DMS153 treated with DMSO at 0.1 percent for 48 hours (cell line): ENCODE results near the gene MYOZ3.

Experiments
- DNase-seq: peaks from one replicate; lab custom pipeline; 2025; ENCODE audit not compliant: unreplicated experiment; lab: John Stamatoyannopoulos, UW

Gene MYOZ3, protein sequence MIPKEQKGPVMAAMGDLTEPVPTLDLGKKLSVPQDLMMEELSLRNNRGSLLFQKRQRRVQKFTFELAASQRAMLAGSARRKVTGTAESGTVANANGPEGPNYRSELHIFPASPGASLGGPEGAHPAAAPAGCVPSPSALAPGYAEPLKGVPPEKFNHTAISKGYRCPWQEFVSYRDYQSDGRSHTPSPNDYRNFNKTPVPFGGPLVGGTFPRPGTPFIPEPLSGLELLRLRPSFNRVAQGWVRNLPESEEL

DNA sequence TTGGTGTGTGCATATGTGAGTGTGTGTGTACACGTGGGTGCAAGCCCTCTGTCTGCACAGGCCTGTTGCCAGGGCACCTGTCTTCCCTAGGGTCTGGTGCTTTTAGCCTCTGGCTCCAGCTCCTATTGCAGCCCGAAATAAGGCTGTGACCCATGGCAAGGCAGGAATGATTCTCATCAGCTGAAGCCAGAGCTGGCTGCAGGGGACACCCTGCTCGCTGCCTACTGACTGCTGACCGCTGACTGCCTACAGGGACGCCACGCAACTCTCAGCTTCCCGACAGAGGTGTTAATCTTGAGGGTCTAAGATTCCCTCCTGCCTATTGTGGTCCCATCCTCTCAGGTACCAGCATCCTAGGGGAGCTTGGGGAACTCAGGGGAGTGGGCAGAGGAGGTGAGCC lies at the start of gene MYOZ3:
TSS of gene MYOZ3 (plus strand) at position 166 of the 400 bp plus-strand sequence. CDS start 1,691 bp downstream, outside the sequence.
- DNase-seq = no peak

DNA sequence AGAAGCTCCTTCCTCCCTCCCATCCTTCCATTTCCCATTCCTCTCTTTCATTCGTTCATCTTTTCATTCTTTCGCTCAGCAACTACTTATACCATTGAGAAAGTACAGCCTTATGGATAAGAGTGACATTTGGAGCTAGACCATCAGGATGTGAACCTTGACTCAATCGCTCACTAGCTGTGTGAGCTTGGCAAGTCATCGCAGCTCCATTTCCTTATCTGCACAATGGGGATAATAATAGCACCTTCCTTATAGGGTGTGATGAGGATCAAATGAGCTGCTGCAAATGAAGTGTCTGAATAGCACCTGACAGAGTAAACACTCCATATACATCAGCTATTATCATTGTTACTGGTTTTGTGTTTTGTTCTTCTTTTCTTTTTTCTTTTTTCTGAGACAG lies 48.6 kb upstream of the MYOZ3 start:
- no peak for DNase-seq

DNA sequence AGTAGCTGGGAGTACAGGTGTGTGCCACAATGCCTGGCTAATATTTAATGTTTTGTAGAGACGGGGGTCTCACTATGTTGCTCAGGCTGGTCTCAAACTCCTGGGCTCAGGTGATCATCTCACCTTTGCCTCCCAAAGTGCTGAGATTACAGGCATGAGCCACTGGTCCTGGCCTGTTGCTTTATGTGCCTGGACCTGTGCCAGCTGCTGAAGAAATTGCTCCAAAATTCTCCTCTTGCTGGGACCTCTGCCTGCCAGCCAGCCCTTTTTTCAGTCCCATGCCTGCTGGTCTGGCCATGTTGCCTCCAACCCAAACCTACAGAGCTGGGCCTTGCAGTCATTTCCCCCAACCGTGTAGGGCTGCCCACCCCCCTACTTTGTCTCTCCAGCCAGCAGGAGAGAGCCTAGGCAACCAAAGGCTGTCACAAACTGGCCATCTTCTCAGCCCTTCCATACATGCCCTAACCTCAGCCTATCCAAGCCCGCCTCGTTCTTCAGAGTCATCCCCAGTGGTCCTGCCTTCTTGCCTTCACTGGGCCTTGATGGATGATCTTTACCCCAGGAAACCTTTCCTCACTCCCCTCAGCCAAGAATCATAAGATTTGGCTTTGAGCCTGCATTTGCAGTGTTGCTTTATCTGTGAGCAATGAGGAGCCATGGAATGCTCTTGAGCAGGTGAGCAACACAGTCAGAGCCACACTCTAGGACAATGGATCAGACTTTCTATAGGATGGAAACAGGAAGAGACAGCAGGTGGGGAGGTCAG lies 48.0 kb upstream of the MYOZ3 start:
- DNase-seq = no peak

DNA sequence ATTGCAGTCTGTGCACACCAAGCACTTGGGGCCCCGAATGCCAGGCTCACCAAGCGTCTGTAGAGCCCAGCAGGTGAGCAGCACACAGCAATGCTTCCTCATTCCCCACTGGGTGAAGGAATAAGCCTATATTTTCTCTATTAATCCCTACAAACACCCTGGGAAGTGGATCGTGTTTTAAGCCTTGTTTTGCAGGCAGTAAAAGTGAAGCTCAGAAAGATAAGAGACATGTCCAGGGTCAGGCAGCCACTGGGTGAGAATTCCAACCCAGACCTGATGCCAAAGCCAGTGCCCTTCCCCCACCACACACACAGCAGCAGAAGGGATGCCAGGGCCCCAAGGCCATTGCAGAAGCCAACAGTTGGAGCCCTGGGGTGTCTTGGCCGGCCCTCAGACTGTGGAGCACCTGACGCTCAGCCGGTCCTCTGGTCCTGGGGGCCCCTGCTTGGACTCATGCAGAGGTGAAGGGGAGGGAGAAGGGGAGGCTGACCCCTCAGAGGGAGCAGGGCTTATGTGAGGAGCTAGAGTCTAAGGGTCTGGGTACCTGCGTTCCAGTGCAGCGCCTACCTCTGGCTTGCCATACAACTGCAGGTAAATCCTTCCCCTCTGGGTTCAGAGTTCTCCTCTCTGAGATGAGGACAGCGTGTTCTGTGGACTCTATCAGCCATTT lies 46.9 kb upstream of the MYOZ3 start:
- DNase-seq = no peak

DNA sequence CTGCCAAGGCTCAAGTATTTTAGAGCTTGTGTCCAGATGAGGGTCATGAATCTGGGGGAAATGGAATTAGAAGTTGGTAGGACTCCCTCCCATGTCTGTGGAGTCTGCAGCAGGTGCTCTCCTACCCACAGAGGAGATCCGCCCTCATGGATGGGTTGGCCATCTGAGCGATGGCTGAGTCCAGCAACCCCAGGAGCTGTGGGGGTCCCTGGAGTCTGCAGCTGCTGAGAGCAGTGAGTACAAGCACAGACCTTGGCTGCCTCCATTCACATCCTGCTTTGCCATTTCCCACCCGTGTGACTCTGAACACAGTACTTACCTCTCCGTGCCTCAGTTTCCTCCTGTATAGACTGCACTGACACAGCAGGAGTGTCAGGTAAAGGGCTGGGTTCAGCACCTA lies 46.4 kb upstream of the MYOZ3 start:
- no peak for DNase-seq

DNA sequence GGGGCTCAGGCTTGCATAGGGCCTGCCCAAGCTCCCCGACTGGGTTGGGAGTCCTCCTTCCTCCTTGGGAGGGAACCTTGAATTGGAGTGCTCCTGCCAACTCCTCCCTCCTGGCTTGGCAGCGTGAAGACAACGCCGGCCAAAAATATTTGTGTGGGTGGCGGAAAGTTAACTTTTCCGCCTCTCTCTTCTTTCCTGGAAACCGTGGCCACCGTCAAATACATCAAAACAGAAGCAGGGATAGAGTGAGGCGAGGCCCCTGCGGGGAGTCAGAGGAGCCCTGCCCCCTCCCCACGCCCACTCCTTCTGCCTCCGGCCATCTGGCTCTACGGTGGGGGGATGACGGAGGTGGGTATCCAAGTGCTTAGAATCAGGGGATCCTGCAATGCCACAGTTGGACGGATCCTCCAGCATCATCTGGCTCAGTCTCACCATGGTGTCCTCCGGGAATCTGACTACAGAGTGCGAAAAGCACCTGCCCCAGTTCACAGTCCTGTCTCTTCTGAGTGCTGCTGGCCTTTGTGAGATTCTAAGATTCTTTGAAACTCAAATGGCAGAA lies 45.8 kb upstream of the MYOZ3 start:
- no peak for DNase-seq

DNA sequence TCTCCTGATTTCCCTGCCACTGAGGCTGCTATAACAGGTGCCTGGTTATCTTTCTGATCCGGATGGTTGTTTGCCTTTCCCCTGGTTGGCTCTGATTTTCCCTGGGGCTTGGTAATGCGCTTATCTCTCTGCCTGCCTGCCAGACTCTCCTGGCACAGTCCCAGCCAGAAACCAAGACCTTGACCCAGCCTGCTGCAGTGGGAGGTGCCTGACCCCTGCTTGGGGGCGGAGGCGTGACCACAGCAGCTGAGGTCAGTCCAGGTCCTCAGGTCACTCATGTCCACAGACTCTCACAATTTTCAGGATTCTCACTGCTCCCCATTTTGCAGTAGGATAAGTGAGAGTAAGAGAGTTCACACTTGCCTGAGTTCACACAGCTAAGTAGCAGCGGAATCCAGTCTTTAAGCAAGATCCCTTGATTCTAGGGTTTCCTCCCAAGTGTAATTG lies 45.0 kb upstream of the MYOZ3 start:
- DNase-seq = no peak

DNA sequence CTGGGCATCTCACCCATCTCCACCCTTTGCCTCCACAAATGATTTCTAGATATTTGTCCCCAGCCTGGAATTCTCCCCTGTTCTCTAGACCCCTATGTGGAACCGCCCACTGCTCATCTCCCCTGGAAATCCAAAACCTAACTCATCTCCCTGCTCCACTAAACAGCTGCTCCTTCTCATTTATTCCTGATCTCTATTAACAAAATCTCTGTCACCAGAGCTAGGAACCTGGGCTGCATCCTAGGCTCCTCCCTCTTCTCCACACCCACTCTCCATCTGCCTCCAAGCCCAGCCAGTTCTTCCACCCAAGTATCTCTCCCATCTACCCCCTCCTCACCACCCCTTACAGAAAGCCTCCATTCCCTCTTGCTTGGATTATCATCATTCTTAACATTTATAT lies 44.5 kb upstream of the MYOZ3 start:
- DNase-seq = no peak

DNA sequence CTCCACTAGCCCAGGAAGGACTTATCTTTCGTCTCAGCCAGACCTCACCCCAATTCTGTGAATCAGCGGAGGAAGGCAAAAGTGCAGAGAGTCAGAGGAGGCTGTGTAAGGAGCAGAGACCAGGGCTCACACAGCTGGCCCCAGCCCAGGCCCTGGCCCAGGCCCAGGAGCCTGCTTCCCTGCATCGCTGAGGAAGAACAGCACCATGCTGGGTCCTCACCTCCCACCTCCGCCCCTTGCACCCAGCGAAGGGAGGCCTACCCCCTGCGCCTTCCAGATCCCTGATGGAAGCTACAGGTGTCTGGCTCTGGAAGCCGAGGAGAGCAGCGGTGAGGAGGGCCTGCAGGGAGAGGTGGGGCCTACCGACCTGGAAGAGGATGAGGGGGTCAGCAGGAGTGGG lies 42.9 kb upstream of the MYOZ3 start:
- DNase-seq = no peak

DNA sequence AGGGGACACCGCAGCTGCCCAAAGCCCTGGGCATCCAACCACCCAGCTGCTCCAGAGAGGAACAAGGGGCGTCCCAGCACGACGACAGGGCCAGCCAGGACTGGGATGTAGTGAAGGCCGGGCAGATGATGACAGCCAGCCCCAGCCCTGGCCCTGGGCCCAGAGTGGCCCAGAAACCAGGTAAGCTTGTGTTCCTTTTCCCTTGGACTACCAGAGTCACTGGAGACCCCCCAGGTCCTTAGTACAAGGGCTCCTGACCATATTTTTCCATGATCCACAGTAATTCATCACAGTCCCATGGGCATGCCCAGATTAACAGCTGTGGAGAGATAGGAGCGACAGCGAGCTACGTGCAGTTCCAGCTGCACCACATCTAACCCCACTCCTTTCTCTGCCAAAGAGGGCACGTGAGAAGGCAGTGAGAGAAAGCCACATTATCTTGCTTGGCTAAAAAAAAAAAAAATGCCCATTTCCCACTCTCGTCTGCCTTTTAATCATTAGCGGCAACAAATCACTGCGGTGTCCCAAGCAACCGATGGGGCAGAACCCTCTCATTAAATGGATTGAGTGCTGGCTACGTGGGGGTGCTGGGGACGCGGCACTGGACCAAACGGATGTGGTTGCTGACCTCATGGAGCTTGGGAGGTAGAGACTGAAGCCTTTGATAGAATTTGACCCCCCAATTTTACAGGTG lies 42.3 kb upstream of the MYOZ3 start:
- DNase-seq = no peak

DNA sequence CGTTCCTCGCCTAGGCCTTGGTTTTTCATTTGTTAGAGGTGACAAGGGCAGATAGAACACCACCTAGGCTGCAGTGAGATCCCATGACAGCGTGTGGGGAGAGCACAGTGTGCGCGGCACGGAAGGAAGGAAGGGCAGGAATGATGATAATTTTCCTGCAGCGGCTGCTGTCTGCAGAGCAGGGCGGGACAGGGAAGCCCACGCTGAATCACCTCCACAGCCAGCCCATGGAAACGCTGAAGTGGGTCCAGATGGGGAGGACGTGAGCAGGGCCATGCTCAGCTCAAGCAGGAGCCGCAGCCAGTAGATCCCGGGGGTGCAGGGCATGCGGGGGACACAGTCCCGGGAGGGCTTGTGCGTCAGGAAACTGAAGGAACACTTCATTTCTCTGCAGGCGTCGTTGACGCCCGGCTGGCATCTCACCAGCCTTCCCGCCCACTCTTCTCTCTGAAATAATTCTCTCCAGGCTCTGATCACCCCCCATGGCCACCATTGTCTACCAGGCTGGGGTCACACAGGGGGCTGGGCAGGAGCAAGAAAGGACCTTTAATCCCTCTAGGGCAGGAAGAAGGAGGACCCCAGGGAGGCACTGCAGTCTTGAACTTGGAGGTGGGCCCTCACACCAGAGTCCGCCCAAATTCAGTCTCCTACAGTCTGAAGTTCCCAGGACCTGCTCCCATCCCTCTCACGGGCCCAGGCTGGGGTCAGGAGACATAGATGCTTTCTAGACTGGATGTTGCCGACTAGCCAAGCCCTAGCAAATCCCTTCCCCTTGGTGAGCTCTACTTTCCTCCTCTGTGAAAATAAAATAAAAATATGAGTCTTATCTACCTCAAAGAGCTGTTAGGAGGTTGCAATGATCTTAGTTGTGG lies 41.5 kb upstream of the MYOZ3 start:
- no peak for DNase-seq

DNA sequence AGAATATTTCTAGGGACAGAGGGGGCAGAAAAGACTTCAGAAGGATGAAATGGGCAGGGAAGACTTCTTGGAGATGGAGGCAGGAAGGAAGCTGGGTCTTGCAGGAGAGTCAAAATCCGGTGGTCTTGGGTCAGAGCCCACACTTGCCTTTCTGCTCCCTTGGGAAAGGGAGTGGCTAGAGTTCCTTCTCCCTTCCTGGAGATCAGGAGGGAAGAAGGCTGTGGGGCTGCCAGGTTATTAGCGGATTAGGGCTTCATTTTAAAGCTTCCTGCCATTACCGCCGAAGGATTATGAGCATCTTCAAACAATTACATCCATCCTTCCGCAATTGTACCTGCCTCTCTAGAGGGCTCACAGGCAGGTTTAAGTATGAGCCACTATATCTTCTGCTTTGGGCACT lies 39.8 kb upstream of the MYOZ3 start:
- no peak for DNase-seq

DNA sequence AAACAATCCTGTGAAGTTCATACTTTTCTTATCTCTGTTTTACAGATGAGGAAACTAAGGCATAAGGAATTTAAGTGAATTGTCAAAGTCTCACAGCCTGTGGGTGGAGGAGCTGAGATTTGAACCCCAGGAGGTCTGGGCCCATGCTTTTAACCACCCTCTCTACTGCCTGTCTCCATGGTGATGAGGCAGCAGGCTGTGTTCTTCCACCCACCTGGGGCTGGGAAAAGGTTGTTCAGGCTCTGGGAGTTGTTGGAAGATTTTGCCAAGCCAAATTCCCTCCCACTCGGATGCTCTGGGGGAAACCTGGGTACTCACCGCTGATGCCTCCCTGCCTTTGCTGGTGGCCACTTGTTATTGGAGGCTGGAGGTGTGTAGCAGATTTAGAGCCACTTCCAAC lies 38.9 kb upstream of the MYOZ3 start:
- DNase-seq = no peak

DNA sequence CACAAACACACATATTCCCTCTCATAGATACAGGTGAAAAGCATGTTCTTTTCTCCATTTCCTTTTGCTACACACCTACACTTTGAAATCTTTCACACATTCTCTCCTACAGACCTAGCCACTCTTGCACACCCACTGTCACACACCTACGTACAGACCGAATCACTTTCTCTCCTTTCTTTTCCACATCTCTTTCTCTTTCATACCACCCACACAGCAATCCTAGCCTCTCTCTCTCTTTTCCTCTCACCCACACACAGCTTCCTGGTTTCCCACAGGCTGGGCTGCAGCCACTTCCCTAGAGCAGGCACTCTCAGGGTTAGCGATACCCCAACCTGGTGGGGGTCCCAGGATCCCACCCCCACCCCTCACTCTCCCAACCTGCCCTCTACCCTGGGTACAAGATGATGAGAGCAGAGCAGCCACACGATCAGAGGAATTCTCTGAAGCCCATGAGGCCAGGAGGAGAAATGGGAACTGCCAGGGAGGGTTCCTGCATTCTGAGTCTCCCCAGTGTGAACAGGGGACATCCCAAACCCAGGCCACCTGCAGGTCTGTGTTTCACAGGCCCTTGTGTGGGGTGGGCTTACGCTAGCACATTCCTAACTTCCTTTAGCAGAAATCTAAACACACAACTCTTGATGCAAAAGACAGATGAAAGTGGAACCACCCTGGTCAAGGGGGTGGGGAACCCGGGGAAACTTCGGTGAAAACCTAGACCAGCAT lies 37.7 kb upstream of the MYOZ3 start:
- DNase-seq = no peak

DNA sequence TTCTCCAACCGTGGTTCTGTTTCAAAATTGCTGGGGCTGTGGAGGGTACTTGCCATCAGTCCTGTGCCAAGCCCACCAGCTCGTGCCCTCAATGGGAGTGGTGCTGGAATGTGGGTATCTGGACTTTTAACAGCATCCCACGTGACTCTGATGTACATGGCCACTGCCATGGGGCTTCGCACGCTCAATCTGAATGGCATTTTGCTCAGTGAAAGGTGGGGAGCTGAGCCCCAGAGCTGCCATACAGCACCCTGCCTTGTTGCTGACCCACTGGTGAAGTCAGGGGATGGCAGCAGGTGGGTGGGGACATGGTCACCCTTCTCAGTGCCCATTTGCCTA lies 37.2 kb upstream of the MYOZ3 start:
- DNase-seq = no peak

DNA sequence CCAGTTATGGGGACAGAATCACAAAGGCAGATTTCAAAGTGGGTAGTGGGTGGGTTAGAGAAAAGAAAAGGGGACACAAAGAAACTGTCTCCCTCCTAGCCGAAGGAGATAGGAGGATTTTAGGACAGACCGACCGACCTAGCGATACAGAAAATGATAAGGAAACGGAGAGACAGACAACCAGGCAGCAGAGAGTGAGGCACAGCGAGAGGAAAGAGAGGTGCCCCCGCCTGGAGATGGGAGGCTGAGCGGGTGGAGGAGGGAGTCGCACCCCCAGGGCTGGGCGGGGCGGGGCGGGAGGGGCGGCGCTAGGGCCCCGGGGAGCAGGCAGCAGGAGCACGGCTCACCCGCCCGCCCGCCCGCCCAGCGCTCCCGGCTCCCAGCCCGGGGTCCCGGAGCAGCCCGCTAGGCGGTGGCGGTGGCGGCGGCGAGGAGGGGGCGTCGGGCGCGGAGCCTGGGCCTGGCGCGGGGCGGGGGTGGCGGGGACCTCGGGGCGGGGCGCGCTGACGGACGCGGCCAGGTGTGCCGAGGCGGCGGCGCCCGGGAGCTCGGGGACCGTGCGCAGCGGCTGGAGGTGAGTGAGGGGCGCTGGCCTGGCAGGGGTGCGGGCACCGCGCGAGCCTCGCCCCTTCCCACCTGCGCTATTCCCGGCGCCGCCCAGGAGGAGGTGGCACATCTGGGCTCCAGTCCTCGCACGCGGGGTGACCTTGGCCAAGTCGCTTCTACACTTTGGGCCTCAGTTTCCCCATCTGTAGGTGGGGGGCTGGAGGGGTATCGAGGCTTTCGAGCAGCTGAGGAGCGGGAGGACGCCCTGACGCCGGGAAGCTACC lies 36.5 kb upstream of the MYOZ3 start:
- DNase-seq = no peak

DNA sequence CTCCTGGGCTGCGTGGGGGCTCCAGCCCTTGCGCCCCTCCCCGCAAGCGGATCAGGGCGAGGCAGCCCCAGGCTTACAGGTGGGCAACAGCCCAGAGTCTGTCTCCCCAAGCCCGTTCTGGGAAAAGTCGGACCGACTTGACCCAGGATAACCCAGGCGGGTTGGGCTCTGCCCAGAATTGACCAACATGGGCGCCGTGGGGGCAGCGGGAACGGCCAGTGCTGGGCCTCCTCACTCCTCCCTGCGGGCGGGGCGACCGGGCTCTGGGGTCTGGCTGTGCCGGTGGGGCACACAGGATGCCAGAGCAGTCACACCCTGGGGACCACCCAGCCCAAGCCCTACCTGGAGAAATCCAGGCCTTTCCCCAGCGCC lies 35.9 kb upstream of the MYOZ3 start:
- DNase-seq = no peak

DNA sequence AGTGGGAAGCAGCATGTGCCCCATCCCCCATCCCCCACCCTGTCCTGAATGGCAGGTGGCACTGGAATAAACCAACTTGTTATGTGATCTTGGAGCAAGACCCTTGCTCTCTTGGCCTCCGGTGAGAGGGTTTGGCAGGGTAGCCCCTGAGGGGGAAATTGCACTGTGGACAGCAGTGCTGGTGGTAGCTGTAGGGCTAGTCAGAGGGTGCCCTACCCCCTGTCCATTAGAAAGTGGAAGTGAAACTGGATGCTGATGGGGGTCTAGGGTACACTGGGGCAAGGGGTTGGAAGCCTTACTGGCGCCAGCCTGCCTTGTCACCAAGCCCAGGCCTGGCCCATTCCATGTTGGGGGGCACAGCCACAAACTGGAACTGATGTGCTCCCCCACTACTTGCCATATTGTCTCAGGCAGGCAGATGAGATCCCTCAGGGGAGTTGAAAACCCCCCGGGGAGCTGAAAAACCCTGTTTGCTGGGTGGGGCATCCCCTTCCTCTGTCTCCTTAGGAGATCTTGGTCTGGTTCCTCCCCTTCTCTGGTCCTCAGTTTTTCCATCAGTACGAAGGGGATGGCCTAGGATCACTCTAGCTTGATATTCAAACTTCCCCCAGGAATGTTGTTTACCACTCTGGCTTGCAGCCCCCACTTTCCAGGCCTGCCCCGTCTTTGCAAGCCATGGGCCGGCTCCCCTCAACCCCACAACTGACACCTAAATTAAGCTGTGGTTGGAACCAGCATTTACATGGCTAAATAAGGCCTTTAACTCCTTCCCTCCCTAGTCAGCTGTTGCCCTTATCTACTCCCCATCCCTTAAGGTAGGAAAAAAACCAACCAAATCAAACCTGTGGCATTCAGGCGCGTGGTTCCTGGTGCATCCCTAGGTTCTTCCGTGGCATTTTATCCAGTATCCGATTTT lies 35.0 kb upstream of the MYOZ3 start:
- no peak for DNase-seq
